ENCODE data around the gene CD300C.
A peak's percentile ranks its signal among the peaks of the same experiment; 100 is the strongest.
"Not testable (repeated sequence)": the region's sequence is repeated elsewhere in the genome, so short reads cannot be mapped to it uniquely, and the experiment has no call there.

The CD300C gene

GRCh38 chr17:74530831-74531150 lies 15.1 kb downstream of the CD300C start:
- DNase-seq: no peak

GRCh38 chr17:74529243-74529642 lies 16.7 kb downstream of the CD300C start:
- DNase-seq: no peak

DNA sequence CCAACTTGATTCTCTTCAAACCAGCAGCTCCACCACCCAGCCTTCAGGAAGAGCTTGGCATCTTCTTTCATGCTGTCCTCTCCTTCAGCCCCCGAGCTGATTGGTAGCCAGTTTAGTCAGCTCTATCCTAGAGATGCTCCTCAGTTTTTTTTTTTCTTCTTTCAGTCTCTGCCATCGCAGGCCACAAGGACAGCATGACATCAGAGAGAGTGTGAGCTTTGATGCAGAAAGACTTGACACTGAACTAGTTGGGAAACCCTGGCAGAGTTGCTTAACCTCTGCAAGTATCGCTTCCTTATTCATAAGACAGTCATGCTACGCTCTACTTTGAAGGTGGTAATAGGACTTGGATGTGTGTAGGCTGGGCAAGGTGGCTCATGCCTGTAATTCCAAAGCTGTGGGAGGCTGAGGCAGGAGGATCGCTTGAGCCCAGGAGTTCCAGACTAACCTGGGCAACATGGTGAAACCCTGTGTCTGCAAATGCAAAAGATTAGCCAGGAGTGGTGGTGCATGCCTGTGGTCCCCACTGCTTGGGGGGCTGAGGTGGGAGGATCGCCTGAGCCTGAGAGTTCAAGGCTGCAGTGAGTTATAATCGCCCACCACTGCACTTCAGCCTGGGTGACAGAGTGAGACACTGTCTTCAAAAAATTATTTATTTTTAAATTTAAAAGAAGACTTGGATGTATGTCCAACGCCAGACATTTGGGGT lies 17.3 kb downstream of the CD300C start:
- peak; percentile 14 for DNase-seq

DNA sequence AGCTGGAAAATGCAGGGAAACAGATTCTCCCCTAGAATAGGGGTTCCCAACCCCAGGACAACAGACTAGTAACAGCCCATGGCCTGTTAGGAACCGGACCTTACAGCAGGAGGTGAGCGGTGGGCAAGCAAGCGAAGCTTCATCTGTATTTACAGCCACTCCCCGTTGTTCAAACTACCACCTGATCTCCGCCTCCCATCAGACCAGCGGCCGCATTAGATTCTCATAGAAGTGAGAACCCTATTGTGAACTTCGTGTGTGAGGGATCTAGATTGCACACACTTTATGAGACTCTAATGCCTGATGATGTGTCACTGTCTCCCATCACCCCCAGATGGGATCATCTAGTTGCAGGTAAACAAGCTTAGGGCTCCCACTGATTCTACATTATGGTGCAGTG lies 18.2 kb downstream of the CD300C start:
- DNase-seq: no peak

DNA sequence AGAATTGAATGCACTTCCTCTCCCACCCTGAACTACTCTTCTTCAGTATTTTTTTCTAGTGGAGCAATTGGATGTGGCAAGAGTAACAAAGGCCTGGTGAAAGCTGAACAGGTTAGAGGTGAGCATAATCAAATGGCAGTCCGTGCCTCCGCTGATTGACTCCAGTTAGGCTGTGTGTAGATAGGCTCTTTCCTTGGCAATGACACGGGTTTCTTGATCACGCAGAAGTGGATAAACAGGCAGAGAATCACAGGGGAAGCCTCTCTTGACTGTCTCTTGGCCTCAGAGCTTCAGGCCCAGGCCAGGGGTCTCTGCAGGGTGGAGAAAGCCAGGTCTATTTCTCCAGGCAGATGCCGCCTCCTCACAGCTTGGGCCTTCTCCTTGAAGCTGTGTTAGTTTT lies 18.8 kb downstream of the CD300C start:
- no peak for DNase-seq

DNA sequence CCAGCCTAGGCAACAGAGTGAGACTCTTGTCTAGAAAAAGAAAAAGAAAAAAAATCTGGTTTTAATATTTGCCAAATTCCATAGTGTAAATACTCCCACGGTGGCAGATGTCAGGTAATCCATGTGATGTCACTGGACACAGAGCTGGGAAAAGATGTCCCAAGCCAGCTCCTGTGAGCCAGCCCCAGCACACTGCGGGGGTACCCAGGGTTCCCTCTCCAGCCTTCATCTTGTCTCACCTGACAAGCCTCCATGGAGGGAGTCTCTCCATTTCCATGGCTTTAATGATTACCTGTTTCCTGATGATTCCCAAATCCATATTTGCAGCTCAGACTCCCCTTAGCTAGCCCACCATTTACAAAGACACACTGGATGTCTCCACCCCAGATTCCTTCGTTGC lies 19.2 kb downstream of the CD300C start:
- DNase-seq: no peak

GRCh38 chr17:74525781-74526288 lies 20.1 kb downstream of the CD300C start:
- DNase-seq: no peak

GRCh38 chr17:74525465-74525725 lies 20.5 kb downstream of the CD300C start:
- no peak for DNase-seq

- no peak for DNase-seq
Observed at GRCh38 chr17:74524653-74525464, 21.1 kb downstream of the CD300C start.

- no peak for DNase-seq
Observed at GRCh38 chr17:74523308-74523707, 22.6 kb downstream of the CD300C start.

DNA sequence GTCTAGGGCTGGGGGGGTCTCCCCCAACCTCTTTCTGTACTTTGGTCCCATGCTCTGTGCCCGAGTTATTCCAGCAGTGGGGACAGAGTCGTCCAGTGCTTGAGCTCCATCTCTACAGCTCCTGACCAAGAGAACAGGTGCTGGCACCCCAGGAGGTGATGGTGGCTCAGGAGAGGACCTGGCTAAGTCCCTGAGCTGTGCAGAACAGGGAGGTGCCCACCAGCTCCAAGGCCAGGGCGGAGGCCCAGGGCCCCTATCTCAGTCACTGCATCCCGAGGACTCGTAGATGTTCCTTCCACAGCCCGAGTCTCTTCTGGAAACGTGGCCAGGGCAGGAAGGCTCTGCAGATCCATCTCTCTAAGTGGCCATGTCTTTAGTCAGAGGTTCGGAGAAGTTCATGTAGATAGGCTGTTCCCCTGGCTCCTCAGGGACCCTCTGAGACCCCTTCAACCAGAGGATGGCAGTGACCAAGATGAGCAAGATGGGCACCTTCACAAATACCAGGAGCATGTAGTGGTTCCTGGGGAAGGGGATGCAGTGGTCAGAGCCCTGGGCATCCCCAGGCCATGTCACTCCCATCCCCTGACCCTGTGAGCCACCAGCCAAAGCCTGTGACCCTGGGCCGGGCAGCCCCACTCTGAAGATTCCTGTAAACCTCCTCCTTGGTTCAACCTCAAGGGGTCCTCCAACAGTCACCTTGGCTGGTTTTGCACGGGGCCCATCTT lies 23.4 kb downstream of the CD300C start:
- DNase-seq: no peak

DNA sequence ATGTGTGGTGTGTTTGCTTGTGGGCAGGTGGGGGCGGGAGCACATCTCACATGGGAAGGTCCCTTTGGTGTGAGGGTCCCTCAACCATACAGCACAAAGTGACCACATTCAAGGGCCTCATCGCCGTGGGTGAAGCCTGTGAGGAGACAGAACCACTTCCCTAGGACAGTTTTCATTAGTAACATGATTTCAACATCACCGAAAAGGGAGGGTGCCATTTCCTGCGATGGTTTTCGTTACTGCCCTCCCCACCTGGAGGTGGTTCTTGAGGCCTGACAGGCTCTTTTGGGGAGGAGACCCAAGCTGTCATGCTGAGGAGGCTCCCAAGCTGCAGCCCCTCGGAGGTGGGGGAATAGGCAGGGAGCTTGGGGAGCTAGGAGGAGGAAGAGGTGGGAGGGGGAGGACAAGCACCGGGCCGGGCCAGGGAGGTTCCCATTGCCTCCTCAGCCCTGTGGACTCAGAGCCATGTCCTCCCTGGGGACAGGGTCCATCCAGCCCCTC lies 24.2 kb downstream of the CD300C start:
- peak; percentile 16 for DNase-seq

- DNase-seq: no peak
Observed at GRCh38 chr17:74520790-74521480, 25.0 kb downstream of the CD300C start.

GRCh38 chr17:74520016-74520434 lies 25.9 kb downstream of the CD300C start:
- peak; percentile 10 for DNase-seq

DNA sequence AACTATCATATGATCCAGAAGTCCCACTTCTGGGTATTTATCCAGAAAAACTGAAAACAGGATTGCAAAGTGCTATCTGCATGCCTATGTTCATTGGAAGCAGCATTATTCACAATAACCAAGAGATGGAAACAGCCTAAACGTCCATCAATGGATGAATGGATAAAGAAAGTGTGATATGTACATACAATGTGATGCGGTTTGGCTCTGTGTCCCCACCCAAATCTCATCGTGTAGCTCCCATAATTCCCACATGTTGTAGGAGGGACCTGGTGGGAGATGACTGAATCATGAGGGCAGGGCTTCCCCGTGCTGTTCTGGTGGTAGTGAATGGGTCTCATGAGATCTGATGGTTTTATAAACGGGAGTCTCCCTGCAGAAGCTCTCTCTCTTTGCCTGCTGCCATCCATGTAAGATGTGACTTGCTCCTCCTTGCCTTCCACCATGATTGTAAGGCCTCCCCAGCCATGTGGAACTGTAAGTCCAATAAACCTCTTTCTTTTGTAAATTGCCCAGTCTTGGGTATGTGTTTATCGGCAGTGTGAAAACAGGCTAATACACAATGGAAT lies 27.4 kb downstream of the CD300C start:
- DNase-seq: not testable (repeated sequence)

DNA sequence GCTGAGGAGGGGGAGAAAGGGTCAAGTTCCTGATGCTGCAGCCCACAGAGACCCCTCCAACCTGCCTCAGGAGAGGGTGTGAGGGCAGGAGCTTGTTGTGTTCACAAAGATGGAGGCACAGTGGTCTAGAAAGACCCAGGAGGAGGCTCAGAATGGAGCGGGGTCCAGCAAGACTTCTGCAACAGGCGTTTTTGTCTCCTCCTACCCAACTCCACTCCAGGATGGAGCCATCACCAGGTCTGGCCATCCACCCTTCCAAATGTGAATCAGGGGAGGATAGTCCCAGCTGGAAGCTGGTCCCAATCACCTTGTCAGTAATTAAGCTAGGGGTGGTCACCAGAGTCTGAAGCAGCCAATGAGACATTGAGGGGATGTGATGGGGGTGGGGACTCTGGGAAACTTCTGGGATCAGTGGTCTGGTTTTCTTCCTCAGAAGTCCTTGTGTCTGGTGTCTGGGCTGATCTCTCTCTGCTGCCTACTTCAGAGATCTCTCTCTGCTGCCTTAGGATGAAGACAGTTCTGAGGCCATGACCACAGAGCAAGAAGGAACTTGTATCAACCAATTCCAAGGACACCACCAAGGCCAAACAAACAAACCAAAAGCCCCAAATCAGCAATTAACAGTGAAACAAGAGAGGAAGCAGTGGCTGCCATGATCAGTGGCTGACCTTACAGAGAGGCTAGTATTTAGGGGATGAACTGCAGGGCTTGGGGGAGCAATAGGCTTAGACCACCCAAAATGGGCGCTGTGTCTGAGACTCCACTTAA lies 29.2 kb downstream of the CD300C start:
- DNase-seq: no peak

DNA sequence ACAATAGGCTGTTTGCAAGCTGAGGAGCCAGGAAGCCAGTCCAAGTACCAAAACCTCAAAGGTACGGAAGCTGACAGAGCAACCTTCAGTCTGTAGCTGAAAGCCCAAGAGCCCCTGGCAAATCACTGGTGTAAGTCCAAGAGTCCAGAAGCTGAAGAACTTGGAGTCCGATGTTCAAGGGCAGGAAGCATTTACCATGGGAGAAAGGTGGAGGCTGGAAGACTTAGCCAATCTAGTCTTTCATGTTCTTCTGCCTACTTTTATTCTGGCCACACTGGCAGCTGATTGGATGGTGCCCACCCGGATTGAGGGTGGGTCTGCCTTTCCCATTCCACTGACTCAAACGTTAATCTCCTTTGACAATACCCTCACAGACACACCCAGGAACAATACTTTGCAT lies 30.0 kb downstream of the CD300C start:
- DNase-seq: no peak

DNA sequence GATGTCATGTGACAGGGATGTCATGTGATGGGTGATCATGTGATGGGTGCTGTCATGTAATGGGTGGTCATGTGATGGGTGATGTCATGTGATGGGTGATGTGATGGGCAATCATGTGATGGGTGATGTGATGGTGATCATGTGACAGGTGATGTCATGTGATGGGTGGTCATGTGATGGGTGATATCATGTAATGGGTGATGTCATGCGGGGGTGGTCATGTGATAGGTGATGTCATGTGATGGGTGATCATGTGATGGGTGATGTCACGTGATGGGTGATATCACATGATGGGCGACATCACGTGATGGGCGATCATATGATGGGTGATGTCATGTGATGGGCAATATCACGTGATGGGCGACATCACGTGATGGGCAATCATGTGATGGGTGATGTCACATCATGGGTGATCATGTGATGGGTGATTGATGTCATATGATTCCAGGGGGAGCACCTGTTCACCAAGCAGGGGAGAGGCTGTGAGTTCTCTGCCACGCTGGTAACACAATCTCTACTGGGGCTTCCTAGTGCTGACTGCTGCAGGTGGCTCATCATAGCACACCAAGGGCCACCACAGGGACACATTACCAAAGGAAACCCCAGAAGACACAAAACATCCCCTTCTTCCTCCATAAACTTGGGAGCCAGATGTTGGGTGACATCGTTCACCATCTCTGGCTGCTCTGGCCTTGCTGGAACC lies 31.1 kb downstream of the CD300C start:
- DNase-seq: no peak

- DNase-seq: peak; percentile 41
Observed at GRCh38 chr17:74513987-74514631, 31.8 kb downstream of the CD300C start.

- DNase-seq: peak; percentile 16
Observed at GRCh38 chr17:74512624-74513091, 33.3 kb downstream of the CD300C start.

GRCh38 chr17:74512036-74512435 lies 33.9 kb downstream of the CD300C start:
- no peak for DNase-seq

Measured in CD4-positive, alpha-beta T cell treated with Interleukin-12 subunit alpha and Interleukin-12 subunit beta, for 1 hour (primary cell).